ENCODE results near the gene OBSCN. TPM values are rescaled to one million over a fixed set of nuclear protein-coding genes. Genes with fewer than 3 reads are reported as not detected.

The OBSCN gene
- total RNA-seq, 1 experiment from 2014 or later, result 29.1 TPM

- intact Hi-C loops (cut with micrococcal nuclease), result no loop called here
- ChIA-PET POLR2A (ENCODE audit: unreplicated experiment) (no interaction called here), CTCF (no interaction called here)
- Histone ChIP-seq H3K4me3 (ENCODE audit: low read length) (no peak overlapping the region), H4K20me1 (ENCODE audit: low read length) (peaks cover 19% of the 10 kb centered on the region), H3K27me3 (ENCODE audit: low read length) (no peaks in the 10 kb centered on the region), H3K79me2 (ENCODE audit: low read length) (peaks cover 32% of the 10 kb centered on the region), H3F3A (ENCODE audit: low read length, unreplicated experiment) (no peaks in the 10 kb centered on the region), H3K36me3 (ENCODE audit: low read depth, low read length) (peaks cover 51% of the 10 kb centered on the region; the same call in 1 of the 2 replicates), H3K9me2 (replicated peaks; ENCODE audit: low read length) (no peaks in the 10 kb centered on the region), H3K27ac (ENCODE audit: low read length) (no peak overlapping the region), H3K9ac (ENCODE audit: low read length) (no peak overlapping the region), H2AFZ (ENCODE audit: low read length) (no peak overlapping the region), H3K4me2 (ENCODE audit: low read length) (no peak overlapping the region), H3K9me3 (ENCODE audit: low read length) (no peaks in the 10 kb centered on the region), H3K4me1 (ENCODE audit: insufficient read depth, low read length) (no peaks in the 10 kb centered on the region)
- BruUV-seq (replicated peaks), result no TSS peak
- no peak for DNase-seq
- TF ChIP-seq EZH2phosphoT487 (IDR thresholded peaks at IDR 0.05; ENCODE audit: borderline replicate concordance, low read length), result no peak
- no peak for TF ChIP-seq EZH2 (IDR thresholded peaks at IDR 0.05; ENCODE audit: low read length, unreplicated experiment)
- TF ChIP-seq, protein P1, sequence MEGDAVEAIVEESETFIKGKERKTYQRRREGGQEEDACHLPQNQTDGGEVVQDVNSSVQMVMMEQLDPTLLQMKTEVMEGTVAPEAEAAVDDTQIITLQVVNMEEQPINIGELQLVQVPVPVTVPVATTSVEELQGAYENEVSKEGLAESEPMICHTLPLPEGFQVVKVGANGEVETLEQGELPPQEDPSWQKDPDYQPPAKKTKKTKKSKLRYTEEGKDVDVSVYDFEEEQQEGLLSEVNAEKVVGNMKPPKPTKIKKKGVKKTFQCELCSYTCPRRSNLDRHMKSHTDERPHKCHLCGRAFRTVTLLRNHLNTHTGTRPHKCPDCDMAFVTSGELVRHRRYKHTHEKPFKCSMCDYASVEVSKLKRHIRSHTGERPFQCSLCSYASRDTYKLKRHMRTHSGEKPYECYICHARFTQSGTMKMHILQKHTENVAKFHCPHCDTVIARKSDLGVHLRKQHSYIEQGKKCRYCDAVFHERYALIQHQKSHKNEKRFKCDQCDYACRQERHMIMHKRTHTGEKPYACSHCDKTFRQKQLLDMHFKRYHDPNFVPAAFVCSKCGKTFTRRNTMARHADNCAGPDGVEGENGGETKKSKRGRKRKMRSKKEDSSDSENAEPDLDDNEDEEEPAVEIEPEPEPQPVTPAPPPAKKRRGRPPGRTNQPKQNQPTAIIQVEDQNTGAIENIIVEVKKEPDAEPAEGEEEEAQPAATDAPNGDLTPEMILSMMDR (conservative IDR thresholded peaks at IDR 0.05; ENCODE audit: low read depth, low read length), result no peak
- ATAC-seq, result no peak
Measured at GRCh38 chr1:228396770-228397662, 189.2 kb downstream of the OBSCN start.

DNA sequence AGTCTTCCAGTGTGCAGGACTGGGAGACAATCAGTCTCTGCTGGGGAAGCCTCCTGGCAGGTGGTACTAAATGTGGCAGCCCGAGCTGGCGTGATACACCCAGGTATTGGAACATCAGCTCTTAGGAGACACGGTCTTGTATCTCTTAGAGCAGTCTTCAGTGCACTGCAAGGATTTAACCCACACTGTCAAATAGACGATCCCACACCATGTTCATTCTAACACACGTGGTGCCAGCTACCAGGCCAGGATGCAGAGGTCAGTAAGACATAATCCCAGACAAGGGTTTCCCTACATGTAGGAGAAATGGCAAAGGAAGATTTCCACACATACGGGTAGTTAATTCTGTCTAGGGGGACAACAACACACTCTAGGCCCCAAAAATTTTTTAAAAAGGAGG lies 190.1 kb downstream of the OBSCN start:
- CTCF ChIA-PET, result no interaction called here

More for the DNA sequence above, 190.1 kb downstream of the OBSCN start:
- H3K4me3 ChIP-seq (ENCODE audit: low read length), result no peak overlapping the region
- H3K27ac ChIP-seq (ENCODE audit: low read length), result no peak overlapping the region
- H3K27me3 ChIP-seq (ENCODE audit: low read length), result no peaks in the 10 kb centered on the region
- POLR2A ChIA-PET (ENCODE audit: unreplicated experiment), result no interaction called here
- intact Hi-C loops (cut with micrococcal nuclease), result no loop called here
- TF ChIP-seq EZH2 (IDR thresholded peaks at IDR 0.05; ENCODE audit: low read length, unreplicated experiment) (no peak), EZH2phosphoT487 (IDR thresholded peaks at IDR 0.05; ENCODE audit: borderline replicate concordance, low read length) (no peak)
- TF ChIP-seq, protein P1 (conservative IDR thresholded peaks at IDR 0.05; ENCODE audit: low read depth, low read length), result no peak
- no peaks in the 10 kb centered on the region for H3K4me1 ChIP-seq (ENCODE audit: insufficient read depth, low read length)
- H3K79me2 ChIP-seq (ENCODE audit: low read length), result peaks cover 41% of the 10 kb centered on the region
- H3K9ac ChIP-seq (ENCODE audit: low read length), result no peak overlapping the region
- no peaks in the 10 kb centered on the region for H3F3A ChIP-seq (ENCODE audit: low read length, unreplicated experiment)
- DNase-seq, result no peak
- peaks cover 54% of the 10 kb centered on the region; the same call in 1 of the 2 replicates for H3K36me3 ChIP-seq (ENCODE audit: low read depth, low read length)
- no peak for ATAC-seq
- no TSS peak for BruUV-seq (replicated peaks)
- no peaks in the 10 kb centered on the region for H3K9me2 ChIP-seq (replicated peaks; ENCODE audit: low read length)
- H4K20me1 ChIP-seq (ENCODE audit: low read length), result peaks cover 28% of the 10 kb centered on the region
- no peak overlapping the region for H3K4me2 ChIP-seq (ENCODE audit: low read length)
- H3K9me3 ChIP-seq (ENCODE audit: low read length), result no peaks in the 10 kb centered on the region
- H2AFZ ChIP-seq (ENCODE audit: low read length), result no peak overlapping the region

All from PC-3 (cell line).